Ramos (cell line): ENCODE results near the gene CSH2.
"Not testable (repeated sequence)": the region's sequence is repeated elsewhere in the genome, so short reads cannot be mapped to it uniquely, and the experiment has no call there.

Source experiments
- in situ Hi-C: fragments of 300-500 bp; cut with MboI; formaldehyde crosslinking; loops from one replicate; pipeline ENCODE4 v1.14.3; 2022; ENCODE audit warnings: low sequenced_read_pairs; ENCODE audit not compliant: unreplicated experiment

The CSH2 gene

GRCh38 chr17:63873577-63873976 lies at the start of gene CSH2:
CSH2 (minus strand) TSS chr17:63873677; CDS start chr17:63873614, 63 bp downstream.
- in situ Hi-C loops, result loop anchor here (25.0 kb wide), 1 partner anchor 436 kb away; the partner anchor contains the start of gene CYB561

DNA sequence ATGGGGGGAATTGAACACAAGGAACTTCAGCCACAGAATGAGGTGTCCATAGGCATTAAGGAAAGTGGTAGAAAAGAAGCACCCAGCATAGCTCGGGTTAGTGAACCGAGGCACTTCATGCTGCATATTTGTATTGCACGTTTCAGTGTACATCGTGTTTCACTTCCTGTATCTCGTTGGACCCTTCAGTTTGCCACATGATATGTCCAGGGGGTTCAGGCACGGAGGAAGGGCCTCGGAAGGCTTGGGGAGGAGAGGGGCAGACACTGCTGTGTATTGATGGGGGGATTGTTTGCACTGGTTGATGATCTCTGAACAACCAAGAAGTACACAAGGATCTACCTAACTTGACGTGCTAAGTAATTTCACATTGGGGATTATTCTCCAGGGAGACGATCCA lies 48.9 kb upstream of the CSH2 start:
- in situ Hi-C loops, result not testable (repeated sequence)

- in situ Hi-C loops, result not testable (repeated sequence)
Measured at GRCh38 chr17:63920779-63921178, 47.3 kb upstream of the CSH2 start.

- in situ Hi-C loops, result not testable (repeated sequence)
Measured at GRCh38 chr17:63920050-63920449, 46.6 kb upstream of the CSH2 start.

DNA sequence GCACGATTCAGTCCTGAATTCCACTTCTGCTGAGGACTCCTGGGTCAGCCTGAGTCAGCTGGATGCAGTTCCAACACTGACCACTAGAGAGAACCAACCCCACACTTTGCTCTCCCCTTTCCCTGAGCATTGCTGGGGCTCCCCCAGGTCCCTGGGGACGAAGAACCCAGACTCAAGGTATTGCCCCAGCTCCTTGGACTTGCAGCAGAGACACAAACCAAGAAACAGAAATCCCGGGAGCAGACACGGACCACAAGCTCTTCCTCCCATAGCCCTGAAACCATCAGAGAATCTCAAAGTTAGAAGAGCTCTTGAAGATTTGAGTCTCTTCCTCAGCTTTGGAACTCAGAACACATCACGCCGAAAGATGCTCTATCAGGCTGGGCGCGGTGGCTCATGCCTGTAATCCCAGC lies 45.8 kb upstream of the CSH2 start:
- in situ Hi-C loops, result loop anchor here (10.0 kb wide), 1 partner anchor 105 kb away; the partner anchor contains the start of gene ICAM2

DNA sequence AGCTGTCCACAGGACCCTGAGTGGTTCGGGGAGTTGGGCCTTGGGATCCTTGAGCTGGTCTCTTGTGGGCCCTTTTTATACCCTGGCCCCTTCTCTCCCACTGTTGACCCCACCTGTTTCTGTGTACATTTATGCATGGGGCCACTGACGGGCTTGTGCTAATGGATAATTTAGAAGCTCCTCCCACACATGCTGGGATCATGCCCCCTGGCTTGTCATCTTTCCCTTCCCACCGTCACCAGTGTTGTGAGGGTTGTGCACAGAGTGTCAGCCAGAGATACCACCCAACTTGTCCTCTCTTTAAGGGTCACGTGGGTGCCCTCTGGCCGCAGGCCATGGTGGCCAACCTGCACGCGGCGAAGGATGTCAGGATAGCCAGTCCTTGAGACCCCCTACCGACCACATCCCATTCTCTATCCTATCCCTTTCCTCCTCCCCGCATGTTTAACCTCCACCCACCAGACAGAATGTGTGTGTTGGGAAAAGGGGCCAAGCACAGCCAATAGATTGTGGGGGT lies 45.4 kb upstream of the CSH2 start, which contains the start of gene GH1:
Gene GH1, minus strand, starts transcription at position 51 of the 517 bp plus-strand sequence. CDS start 63 bp downstream, outside the sequence.
- in situ Hi-C loops, result loop anchor here (10.0 kb wide), 1 partner anchor 106 kb away; the partner anchor contains the start of gene ICAM2

DNA sequence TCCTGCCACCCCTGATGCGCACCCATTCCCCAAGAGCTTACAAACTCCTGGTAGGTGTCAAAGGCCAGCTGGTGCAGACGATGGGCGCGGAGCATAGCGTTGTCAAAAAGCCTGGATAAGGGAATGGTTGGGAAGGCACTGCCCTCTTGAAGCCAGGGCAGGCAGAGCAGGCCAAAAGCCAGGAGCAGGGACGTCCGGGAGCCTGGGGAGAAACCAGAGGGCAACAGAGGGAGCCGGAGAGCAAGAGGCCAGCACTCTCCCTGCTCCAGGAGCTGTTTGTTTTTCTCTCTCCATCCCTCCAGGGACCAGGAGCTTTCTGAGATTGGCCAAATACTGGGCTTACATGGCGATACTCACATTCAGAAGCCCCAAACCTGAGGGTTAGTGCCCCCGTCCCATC lies 44.8 kb upstream of the CSH2 start:
- in situ Hi-C loops, result loop anchor here (10.0 kb wide), 1 partner anchor 106 kb away; the partner anchor contains the start of gene ICAM2

DNA sequence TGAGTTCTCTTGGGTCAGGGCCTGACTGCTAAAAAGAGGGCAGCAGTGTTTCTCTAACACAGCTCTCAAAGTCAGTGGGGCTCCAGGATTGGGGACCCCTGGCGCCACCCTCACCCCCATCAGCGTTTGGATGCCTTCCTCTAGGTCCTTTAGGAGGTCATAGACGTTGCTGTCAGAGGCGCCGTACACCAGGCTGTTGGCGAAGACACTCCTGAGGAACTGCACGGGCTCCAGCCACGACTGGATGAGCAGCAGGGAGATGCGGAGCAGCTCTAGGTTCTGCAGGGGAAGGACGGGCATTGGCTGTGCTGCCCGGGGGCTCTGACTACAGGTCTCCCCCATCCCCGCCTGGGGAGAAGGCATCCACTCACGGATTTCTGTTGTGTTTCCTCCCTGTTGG lies 44.2 kb upstream of the CSH2 start:
- in situ Hi-C loops, result loop anchor here (10.0 kb wide), 1 partner anchor 107 kb away; the partner anchor contains the start of gene ICAM2

- in situ Hi-C loops, result loop anchor here (10.0 kb wide), 1 partner anchor 108 kb away; the partner anchor contains the start of gene ICAM2
Measured at GRCh38 chr17:63917206-63917605, 43.7 kb upstream of the CSH2 start.

DNA sequence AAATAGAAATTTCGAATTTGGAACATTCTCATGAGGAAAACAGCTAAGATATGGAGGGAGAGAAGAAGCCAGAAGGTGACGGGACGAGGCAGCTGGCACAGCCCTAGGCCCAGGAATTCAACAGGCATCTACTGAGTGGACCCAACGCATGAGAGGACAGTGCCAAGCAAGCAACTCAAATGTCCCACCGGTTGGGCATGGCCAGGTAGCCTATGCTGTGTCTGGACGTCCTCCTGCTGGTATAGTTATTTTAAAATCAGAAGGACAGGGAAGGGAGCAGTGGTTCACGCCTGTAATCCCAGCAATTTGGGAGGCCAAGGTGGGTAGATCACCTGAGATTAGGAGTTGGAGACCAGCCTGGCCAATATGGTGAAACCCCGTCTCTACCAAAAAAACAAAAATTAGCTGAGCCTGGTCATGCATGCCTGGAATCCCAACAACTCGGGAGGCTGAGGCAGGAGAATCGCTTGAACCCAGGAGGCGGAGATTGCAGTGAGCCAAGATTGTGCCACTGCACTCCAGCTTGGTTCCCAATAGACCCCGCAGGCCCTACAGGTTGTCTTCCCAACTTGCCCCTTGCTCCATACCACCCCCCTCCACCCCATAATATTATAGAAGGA lies 43.2 kb upstream of the CSH2 start:
- in situ Hi-C loops, result loop anchor here (10.0 kb wide), 1 partner anchor 108 kb away; the partner anchor contains the start of gene ICAM2

DNA sequence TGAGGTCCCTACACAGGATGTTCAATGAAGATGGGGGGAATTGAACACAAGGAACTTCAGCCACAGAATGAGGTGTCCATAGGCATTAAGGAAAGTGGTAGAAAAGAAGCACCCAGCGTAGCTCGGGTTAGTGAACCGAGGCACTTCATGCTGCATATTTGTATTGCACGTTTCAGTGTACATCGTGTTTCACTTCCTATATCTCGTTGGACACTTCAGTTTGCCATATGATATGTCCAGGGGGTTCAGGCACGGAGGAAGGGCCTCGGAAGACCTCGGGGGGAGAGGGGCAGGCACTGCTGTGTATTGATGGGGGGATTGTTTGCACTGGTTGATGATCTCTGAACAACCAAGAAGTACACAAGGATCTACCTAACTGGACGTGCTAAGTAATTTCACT lies 42.3 kb upstream of the CSH2 start:
- in situ Hi-C loops, result loop anchor here (10.0 kb wide), 1 partner anchor 109 kb away; the partner anchor contains the start of gene ICAM2

DNA sequence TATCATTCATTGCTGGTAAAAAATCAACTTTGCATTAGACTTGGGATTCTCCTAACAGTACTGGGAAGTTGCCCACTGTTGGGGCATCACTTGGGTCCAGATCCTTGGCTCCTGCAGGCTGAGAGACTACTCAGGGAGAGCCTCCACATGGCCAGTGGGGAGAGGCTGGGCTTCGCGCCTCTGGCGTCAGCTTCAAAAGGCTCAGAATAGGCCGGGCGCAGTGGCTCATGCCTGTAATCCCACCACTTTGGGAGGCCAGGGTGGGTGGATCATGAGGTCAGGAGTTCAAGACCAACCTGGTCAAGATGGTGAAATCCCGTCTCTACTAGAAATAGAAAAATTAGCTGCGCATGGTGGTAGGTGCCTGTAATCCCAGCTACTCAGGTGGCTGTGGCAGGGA lies 41.0 kb upstream of the CSH2 start:
- in situ Hi-C loops, result loop anchor here (5.0 to 10.0 kb wide), 2 partner anchors 110 to 223 kb away; partner anchors contain the start of gene ICAM2

GRCh38 chr17:63911657-63912100 lies 38.2 kb upstream of the CSH2 start:
- in situ Hi-C loops, result loop anchor here (5.0 to 10.0 kb wide), 2 partner anchors 113 to 226 kb away; partner anchors contain the start of gene ICAM2

DNA sequence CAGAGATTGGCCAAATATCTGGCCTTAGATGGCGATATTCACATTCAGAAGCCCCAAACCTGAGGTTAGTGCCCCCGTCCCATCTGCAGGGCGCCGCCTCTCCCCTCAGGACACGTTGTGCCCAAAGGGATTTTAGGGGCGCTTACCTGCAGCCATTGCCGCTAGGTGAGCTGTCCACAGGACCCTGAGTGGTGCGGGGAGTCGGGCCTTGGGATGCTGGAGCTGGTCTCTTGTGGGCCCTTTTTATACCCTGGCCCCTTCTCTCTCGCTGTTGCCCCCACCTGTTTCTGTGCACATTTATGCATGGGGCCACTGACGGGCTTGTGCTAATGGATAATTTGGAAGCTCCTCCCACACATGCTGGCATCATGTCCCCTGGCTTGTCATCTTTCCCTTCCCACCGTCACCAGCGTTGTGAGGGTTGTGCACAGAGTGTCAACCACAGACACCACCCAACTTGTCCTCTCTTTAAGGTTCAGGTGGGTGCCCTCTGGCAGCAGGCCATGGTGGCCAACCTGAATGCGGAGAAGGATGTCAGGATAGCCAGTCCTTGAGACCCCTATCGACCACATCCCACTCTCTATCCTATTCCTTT lies 37.7 kb upstream of the CSH2 start, which contains the start of gene CSHL1:
Gene CSHL1, minus strand, starts transcription at position 218 of the 595 bp plus-strand sequence. Its CDS starts 62 bp downstream, at position 156.
- in situ Hi-C loops, result loop anchor here (5.0 to 10.0 kb wide), 2 partner anchors 114 to 226 kb away; partner anchors contain the start of gene ICAM2

DNA sequence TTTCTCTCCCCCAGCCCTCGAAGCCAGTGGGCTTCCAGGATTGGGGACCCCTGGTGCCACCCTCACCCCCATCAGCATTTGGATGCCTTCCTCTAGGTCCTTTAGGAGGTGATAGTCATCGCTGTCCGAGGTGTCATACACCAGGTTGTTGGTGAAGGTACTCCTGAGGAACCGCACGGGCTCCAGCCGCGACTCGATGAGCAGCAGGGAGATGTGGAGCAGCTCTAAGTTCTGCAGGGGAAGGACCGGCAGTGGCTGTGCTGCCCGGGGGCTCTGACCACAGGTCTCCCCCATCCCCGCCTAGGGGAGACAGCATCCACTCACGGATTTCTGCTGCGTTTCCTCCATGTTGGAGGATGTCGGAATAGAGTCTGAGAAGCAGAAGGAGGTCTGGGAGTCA lies 36.6 kb upstream of the CSH2 start:
- in situ Hi-C loops, result loop anchor here (5.0 to 10.0 kb wide), 2 partner anchors 115 to 227 kb away; partner anchors contain the start of gene ICAM2

GRCh38 chr17:63909586-63909985 lies 36.1 kb upstream of the CSH2 start:
- in situ Hi-C loops, result not testable (repeated sequence)

- in situ Hi-C loops, result not testable (repeated sequence)
Measured at GRCh38 chr17:63907161-63907778, 33.8 kb upstream of the CSH2 start.

DNA sequence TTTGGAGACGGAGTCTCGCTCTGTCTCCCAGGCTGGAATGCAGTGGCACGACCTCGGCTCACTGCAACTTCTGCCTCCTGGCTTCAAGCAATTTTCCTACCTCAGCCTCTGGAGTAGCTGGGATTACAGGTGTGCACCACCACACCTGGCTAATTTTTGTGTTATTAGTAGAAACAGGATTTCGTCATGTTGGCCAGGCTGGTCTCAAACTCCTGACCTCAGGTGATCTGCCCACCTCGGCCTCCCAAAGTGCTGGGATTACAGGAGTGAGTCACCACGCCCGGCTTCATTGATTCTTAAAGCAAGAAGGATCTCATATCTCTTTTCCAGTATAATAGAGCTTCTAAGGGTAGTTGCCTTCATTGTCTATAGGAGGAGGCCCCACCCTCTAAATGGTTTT lies 31.3 kb upstream of the CSH2 start:
- in situ Hi-C loops, result not testable (repeated sequence)

DNA sequence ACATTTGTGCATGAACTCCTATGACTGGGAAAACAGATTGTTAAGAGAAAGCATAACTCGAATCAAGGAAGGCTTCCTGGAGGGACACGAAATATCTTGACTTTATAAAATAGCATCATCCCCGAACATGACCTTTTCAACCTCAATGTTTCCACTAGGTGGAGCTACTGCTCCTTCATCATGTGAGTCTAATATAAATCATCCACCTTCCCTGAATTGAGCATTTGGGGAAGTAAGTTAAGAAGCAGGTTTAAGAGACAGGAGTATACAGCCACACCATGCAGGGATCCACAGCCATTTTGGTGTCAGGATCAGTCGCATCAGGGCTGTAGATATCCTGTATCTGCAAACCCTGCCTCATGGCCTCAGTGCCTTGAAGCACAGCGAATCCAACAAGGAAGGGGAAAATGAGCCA lies 30.3 kb upstream of the CSH2 start:
- in situ Hi-C loops, result not testable (repeated sequence)

GRCh38 chr17:63901971-63902370 lies 28.5 kb upstream of the CSH2 start:
- in situ Hi-C loops, result not testable (repeated sequence)
